MM.1S (cell line): Measurements from ENCODE around the gene THOC2.
A peak's percentile ranks its signal among the peaks of the same experiment; 100 is the strongest.

Source experiments
- DNase-seq: peaks from one replicate; pipeline ENCODE4 v3.0.0-alpha.2; 2015
- H2AFZ ChIP-seq: fragments of 300-600 bp; sonication (generic); 2 replicates; pipeline ENCODE4 v1.6.0; 2016; ENCODE audit warnings: antibody characterized with exemption, low read length
- H3F3A ChIP-seq: fragments of 300-600 bp; sonication (generic); 2 replicates; pipeline ENCODE4 v1.6.1; 2016; ENCODE audit warnings: mild to moderate bottlenecking, antibody characterized with exemption, low read length, moderate library complexity, mixed read lengths; ENCODE audit not compliant: insufficient read depth
- H3K27ac ChIP-seq: fragments of 300-600 bp; sonication (generic); 2 replicates; pipeline ENCODE4 v1.5.1; 2016; ENCODE audit warnings: mild to moderate bottlenecking, low read length
- H3K27me3 ChIP-seq: fragments of 300-600 bp; sonication (generic); replicated peaks from 2 replicates; pipeline ENCODE4 v1.6.0; 2016; ENCODE audit warnings: low read length; ENCODE audit not compliant: insufficient read depth
- H3K36me3 ChIP-seq: fragments of 300-600 bp; sonication (generic); replicated peaks from 2 replicates; pipeline ENCODE4 v1.6.1; 2016; ENCODE audit warnings: mild to moderate bottlenecking, low read length, mixed read lengths; ENCODE audit not compliant: insufficient read depth
- H3K4me1 ChIP-seq: fragments of 300-600 bp; sonication (generic); 2 replicates; pipeline ENCODE4 v1.6.1; 2016; ENCODE audit warnings: low read length, mixed read lengths
- H3K4me2 ChIP-seq: fragments of 300-600 bp; sonication (generic); 2 replicates; pipeline ENCODE4 v1.6.0; 2016; ENCODE audit warnings: low read depth, low read length
- H3K4me3 ChIP-seq: fragments of 300-600 bp; sonication (generic); 2 replicates; pipeline ENCODE4 v1.5.1; 2016; ENCODE audit warnings: low read length, mixed read lengths
- H3K79me2 ChIP-seq: fragments of 300-600 bp; sonication (generic); 2 replicates; pipeline ENCODE4 v1.6.1; 2016; ENCODE audit warnings: mixed run types, low read length, mixed read lengths
- H3K9ac ChIP-seq: fragments of 300-600 bp; sonication (generic); 2 replicates; pipeline ENCODE4 v1.6.1; 2016; ENCODE audit warnings: low read length, mixed read lengths
- H3K9me2 ChIP-seq: fragments of 300-600 bp; sonication (generic); replicated peaks from 2 replicates; pipeline ENCODE4 v1.6.1; 2016; ENCODE audit warnings: mild to moderate bottlenecking, low read length, mixed read lengths; ENCODE audit not compliant: insufficient read depth
- H3K9me3 ChIP-seq: fragments of 300-600 bp; sonication (generic); replicated peaks from 2 replicates; pipeline ENCODE4 v1.6.1; 2016; ENCODE audit warnings: mild to moderate bottlenecking, low read length, mixed read lengths; ENCODE audit not compliant: insufficient read depth
- H4K20me1 ChIP-seq: fragments of 300-600 bp; sonication (generic); 2 replicates; pipeline ENCODE4 v1.6.1; 2016; ENCODE audit warnings: mild to moderate bottlenecking, low read length, moderate library complexity, mixed read lengths; ENCODE audit not compliant: insufficient read depth
- EZH2 ChIP-seq: fragments of 300-600 bp; sonication (generic); optimal IDR thresholded peaks from 2 replicates; pipeline ENCODE3; 2017; ENCODE audit warnings: low read depth, mild to moderate bottlenecking, antibody characterized with exemption, low read length, mixed read lengths
- EZH2phosphoT487 ChIP-seq: fragments of 300-600 bp; sonication (generic); IDR thresholded peaks from 2 replicates; pipeline ENCODE4 v1.6.1; 2018; ENCODE audit warnings: antibody characterized with exemption, low read length
- TF ChIP-seq, protein P1 (sequence below): fragments of 300-600 bp; sonication (generic); IDR thresholded peaks from 2 replicates; pipeline ENCODE4 v1.5.1; 2016; ENCODE audit warnings: antibody characterized with exemption, low read length, mixed read lengths

Gene THOC2

DNA sequence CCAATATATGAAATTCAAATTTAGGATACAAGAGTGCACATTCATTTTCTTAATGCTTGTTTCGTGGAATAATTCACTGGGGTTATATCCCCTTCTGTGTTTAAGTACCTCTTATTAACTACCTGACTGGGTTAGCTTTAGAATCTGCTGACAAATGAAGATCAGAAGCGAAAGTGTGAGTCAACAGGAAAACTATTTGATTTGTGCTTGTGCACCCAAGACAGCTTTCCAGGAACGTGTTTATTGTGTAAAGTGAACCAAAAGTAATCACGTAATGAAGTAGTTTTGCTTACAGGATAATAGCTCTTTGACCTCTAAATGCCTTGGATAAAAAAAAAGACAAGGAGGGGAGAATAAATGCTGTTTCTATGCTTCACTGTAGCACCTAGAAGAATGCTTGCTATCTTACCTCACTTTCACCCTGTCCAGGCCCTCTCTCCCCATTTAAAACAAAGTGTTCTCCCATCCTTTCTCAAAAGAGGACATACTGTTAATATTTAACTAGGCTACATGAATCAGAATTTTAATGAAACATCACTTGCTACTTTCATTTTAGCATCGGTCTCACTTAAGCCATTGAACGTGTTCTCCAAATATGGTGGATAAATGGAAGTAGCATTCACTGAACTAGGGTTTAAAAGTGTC lies 141.9 kb downstream of the THOC2 start:
- DNase-seq: peak; percentile 74
- peak overlapping the region; percentile 16; the same call in 1 of the 2 replicates for H3K27ac ChIP-seq
- H3K9me2 ChIP-seq: no peaks in the 10 kb centered on the region
- H3K27me3 ChIP-seq: no peaks in the 10 kb centered on the region
- no peak for TF ChIP-seq EZH2phosphoT487
- no peak for TF ChIP-seq EZH2
- TF ChIP-seq, protein P1, sequence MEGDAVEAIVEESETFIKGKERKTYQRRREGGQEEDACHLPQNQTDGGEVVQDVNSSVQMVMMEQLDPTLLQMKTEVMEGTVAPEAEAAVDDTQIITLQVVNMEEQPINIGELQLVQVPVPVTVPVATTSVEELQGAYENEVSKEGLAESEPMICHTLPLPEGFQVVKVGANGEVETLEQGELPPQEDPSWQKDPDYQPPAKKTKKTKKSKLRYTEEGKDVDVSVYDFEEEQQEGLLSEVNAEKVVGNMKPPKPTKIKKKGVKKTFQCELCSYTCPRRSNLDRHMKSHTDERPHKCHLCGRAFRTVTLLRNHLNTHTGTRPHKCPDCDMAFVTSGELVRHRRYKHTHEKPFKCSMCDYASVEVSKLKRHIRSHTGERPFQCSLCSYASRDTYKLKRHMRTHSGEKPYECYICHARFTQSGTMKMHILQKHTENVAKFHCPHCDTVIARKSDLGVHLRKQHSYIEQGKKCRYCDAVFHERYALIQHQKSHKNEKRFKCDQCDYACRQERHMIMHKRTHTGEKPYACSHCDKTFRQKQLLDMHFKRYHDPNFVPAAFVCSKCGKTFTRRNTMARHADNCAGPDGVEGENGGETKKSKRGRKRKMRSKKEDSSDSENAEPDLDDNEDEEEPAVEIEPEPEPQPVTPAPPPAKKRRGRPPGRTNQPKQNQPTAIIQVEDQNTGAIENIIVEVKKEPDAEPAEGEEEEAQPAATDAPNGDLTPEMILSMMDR: no peak
- H3K9me3 ChIP-seq: no peaks in the 10 kb centered on the region
- no peak overlapping the region for H3K9ac ChIP-seq
- peak overlapping the region; percentile 50 for H3K4me2 ChIP-seq
- no peaks in the 10 kb centered on the region for H3K79me2 ChIP-seq
- H3K4me3 ChIP-seq: peak overlapping the region; percentile 23; the same call in 1 of the 2 replicates
- peaks cover 7% of the 10 kb centered on the region; the same call in 1 of the 2 replicates for H3F3A ChIP-seq
- H2AFZ ChIP-seq: no peak overlapping the region
- H4K20me1 ChIP-seq: no peaks in the 10 kb centered on the region
- no peaks in the 10 kb centered on the region for H3K36me3 ChIP-seq
- H3K4me1 ChIP-seq: peaks cover 16% of the 10 kb centered on the region

DNA sequence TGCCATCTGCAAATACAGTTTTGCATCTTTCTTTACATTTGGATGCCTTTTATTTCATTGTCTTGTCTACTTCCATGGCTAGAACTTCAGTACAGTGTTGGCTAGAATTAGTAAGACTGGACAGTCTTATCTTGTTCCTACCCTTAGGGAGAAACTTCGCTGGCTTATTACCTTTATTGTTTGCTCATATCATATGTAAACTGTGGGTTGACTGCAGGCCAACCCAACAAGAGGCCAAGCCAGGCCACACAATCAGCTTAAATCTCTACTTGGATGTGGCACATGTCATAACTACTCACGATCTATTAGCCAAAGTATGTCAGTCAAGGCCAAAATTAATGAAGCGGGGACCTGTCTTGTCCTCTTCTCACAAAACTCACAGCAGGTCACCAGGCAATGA lies 144.1 kb downstream of the THOC2 start:
- no peak overlapping the region for H3K27ac ChIP-seq
- H3F3A ChIP-seq: peaks cover 7% of the 10 kb centered on the region; the same call in 1 of the 2 replicates
- DNase-seq: no peak
- H3K9me3 ChIP-seq: no peaks in the 10 kb centered on the region
- H3K36me3 ChIP-seq: no peaks in the 10 kb centered on the region
- H3K9me2 ChIP-seq: no peaks in the 10 kb centered on the region
- H3K4me1 ChIP-seq: peaks cover 16% of the 10 kb centered on the region
- no peaks in the 10 kb centered on the region for H3K27me3 ChIP-seq
- no peaks in the 10 kb centered on the region for H4K20me1 ChIP-seq
- H2AFZ ChIP-seq: no peak overlapping the region
- H3K9ac ChIP-seq: no peak overlapping the region
- TF ChIP-seq EZH2phosphoT487 (no peak), EZH2 (no peak)
- TF ChIP-seq, protein P1: no peak
- H3K79me2 ChIP-seq: no peaks in the 10 kb centered on the region
- no peak overlapping the region for H3K4me3 ChIP-seq
- no peak overlapping the region for H3K4me2 ChIP-seq

DNA sequence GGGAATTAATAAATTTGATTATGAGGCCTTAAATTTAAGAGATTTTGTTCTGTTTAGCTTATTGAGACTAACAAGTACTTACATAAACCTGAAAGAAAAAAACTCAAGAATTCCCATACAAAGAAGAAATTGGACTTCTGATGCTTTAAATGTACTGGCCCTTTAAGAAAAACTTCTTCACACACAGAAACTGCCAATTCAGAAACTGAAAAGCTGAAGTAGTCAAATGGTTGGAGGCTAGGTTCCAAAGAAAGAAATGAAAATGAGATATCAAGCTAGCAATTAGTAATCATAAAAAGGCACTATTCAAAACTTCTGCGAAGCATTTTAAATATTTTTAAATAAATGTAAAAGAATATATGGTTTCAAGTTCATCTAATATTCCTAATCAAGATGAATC lies 151.3 kb downstream of the THOC2 start:
- Histone ChIP-seq H3K4me1 (peaks cover 19% of the 10 kb centered on the region), H3K27ac (no peak overlapping the region), H3F3A (no peaks in the 10 kb centered on the region), H4K20me1 (no peaks in the 10 kb centered on the region), H3K9me3 (no peaks in the 10 kb centered on the region), H3K9ac (no peak overlapping the region), H3K9me2 (no peaks in the 10 kb centered on the region), H3K4me2 (peak overlapping the region; percentile 35; the same call in 1 of the 2 replicates), H3K27me3 (no peaks in the 10 kb centered on the region), H3K36me3 (no peaks in the 10 kb centered on the region), H2AFZ (no peak overlapping the region), H3K79me2 (no peaks in the 10 kb centered on the region), H3K4me3 (no peak overlapping the region)
- TF ChIP-seq EZH2phosphoT487: no peak
- TF ChIP-seq EZH2: no peak
- TF ChIP-seq, protein P1: no peak
- peak; percentile 60 for DNase-seq
